NCI-H345 treated with DMSO at 0.1 percent for 48 hours (cell line): Measurements from ENCODE around the gene CAMK1D.

Experiments
- DNase-seq: peaks from one replicate; lab custom pipeline; 2025; ENCODE audit not compliant: unreplicated experiment; lab: John Stamatoyannopoulos, UW

CAMK1D gene

GRCh38 chr10:12617191-12618175 lies 268.1 kb downstream of the CAMK1D start:
- DNase-seq = no peak

- DNase-seq = no peak
Measured at GRCh38 chr10:12622016-12622415, 272.7 kb downstream of the CAMK1D start.

DNA sequence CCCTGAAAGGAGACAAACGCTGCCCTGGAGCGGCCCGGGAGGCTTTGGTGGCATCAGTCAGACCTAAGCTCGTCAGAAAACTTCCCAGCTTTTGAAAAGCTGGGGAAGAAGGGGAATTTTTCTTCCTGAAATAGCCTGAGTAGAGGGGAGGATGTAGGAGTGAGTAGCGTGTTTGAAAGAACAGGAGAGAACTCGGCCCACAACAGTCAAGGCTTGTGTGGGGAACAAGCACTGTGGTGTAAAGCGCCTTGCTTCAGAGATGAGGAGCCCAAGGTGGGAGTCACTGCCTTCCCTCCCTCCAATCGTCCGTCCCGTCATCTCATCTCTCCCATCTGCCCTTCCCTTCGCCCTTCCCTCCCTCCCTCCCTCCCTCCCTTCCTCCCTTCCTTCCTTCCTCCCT lies 273.3 kb downstream of the CAMK1D start:
- DNase-seq = no peak

DNA sequence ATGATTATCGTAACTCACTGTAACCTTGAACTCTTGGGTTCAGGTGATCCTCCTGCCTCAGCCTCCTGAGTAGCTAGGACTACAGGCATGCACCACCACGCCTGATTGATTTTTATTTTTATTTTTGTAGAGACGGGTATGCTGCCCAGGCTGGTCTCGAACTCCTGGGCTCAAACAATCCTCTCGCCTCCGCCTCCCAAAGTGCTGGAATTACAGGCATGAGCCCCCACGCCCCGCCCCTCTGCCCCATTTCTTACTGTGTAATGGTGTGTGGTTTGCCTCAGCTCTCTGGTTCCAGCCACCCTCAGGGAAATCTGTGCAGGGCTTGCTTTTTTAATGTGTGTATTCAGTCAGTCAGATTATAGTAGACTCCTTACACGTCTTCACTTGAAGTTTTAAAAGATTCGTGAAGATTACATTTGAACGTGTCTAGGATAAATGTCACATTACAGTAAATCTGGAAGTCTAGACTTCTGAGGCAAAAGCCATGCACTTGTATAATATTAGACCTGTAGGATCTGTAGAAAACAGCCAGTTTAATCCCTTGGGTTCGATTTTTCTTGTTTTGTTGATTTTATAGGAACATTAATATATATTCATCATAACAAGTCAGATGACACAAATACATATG lies 276.2 kb downstream of the CAMK1D start:
- no peak for DNase-seq

DNA sequence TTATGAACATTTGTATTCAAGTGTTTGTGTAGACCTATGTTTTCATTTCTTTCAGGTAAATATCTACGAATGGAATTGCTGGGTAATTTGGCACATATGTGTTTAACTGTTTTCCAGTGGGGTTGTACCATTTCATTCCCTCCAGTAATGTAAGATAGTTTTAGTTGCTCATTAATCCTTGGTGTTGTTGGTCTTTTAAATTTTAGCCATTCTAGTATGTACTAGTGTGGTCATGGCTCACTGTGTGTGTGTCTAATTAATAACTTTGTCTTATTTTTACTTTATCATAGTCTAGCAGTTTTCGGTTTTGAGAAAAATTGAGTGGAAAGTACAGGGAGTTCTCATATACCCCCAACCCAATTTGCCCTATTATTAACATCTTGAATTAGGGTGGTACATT lies 278.8 kb downstream of the CAMK1D start:
- no peak for DNase-seq

- peak; percentile 64 for DNase-seq
Measured at GRCh38 chr10:12628964-12629766, 279.8 kb downstream of the CAMK1D start.

- DNase-seq = no peak
Measured at GRCh38 chr10:12629767-12630165, 280.4 kb downstream of the CAMK1D start.

DNA sequence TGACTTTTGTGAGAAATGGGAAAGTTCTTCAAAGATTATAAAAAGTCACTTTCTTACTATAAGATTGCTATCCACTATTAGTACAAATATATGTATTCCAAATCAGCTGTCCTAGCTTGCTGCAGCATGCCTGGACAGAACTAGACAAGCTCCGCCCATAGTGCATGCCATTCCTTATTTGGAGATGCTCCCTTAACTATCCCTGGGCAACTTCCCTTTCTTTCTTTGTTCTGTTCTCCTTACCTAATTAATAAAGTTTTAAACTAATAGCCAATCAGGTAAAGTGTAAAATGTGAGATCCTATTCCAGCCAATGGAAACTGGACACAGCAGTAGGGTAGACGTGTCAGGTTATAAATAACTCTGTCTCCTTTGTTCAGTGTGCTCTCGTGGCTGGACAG lies 281.9 kb downstream of the CAMK1D start:
- no peak for DNase-seq

- DNase-seq = peak; percentile 78
Measured at GRCh38 chr10:12631787-12632562, 282.6 kb downstream of the CAMK1D start.

GRCh38 chr10:12633776-12634620 lies 284.7 kb downstream of the CAMK1D start:
- no peak for DNase-seq

GRCh38 chr10:12634621-12634931 lies 285.2 kb downstream of the CAMK1D start:
- DNase-seq = no peak

GRCh38 chr10:12635127-12635541 lies 285.8 kb downstream of the CAMK1D start:
- no peak for DNase-seq

- DNase-seq = no peak
Measured at GRCh38 chr10:12636571-12636970, 287.2 kb downstream of the CAMK1D start.

GRCh38 chr10:12637649-12638048 lies 288.3 kb downstream of the CAMK1D start:
- no peak for DNase-seq

- DNase-seq = peak; percentile 82
Measured at GRCh38 chr10:12638103-12638502, 288.8 kb downstream of the CAMK1D start.

GRCh38 chr10:12638781-12639180 lies 289.4 kb downstream of the CAMK1D start:
- DNase-seq = no peak

- no peak for DNase-seq
Measured at GRCh38 chr10:12639996-12640944, 290.9 kb downstream of the CAMK1D start.

DNA sequence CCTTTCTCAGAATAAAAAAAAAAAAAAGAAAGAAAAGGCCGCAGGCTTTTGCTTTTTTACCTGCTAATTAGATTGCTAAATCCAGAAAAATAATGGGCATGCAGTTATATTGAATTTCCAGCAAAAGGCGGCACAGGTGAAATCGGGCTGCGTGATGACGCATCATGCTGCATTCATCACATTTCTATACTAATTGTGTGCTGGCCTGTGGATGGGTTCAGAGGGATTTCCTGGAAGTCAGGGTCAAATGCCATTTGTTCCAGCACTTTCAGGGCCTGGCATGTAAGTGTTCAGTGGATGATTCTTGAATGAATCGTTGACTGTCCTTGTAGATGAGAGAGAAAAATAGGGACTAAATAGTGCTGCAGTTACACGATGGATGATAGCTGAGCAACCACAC lies 292.7 kb downstream of the CAMK1D start:
- DNase-seq = no peak

- no peak for DNase-seq
Measured at GRCh38 chr10:12643279-12643678, 293.9 kb downstream of the CAMK1D start.
